Liver (tissue), 9 donors: ENCODE results near the gene AGPAT2. TPM values are rescaled to one million over a fixed set of nuclear protein-coding genes. Genes with fewer than 3 reads are reported as not detected.
A peak's percentile ranks its signal among the peaks of the same experiment; 100 is the strongest.

ENCODE experiments used
- DNase-seq: peaks from one replicate; pipeline ENCODE4 v3.0.0-alpha.2; 2017; ENCODE audit warnings: low spot score
- H3K27ac ChIP-seq, 2 donors: one replicate each; pipeline ENCODE4 v1.7.0; 2013; ENCODE audit warnings: inconsistent platforms in 2 of 2, low read length in 2 of 2, control low read depth in 1 of 2, low read depth in 1 of 2, mild to moderate bottlenecking in 1 of 2
- H3K27me3 ChIP-seq, 4 donors: one replicate each; pipeline versions ENCODE4 v1.6.1 to v1.7.0; 2013; ENCODE audit warnings: low read length in 3 of 4, inconsistent platforms in 1 of 4, mild to moderate bottlenecking in 1 of 4, moderate library complexity in 1 of 4; ENCODE audit not compliant: control insufficient read depth in 4 of 4, insufficient read depth in 4 of 4
- H3K36me3 ChIP-seq, 4 donors: one replicate each; pipeline versions ENCODE4 v1.6.1 to v1.7.0; 2013; ENCODE audit warnings: low read length in 3 of 4, mild to moderate bottlenecking in 3 of 4, low read depth in 1 of 4, moderate library complexity in 1 of 4; ENCODE audit not compliant: control insufficient read depth in 4 of 4, insufficient read depth in 3 of 4
- H3K4me1 ChIP-seq, 4 donors: one replicate each; pipeline versions ENCODE4 v1.6.1 to v1.7.0; 2013; ENCODE audit warnings: low read length in 3 of 4, mild to moderate bottlenecking in 3 of 4, moderate library complexity in 1 of 4; ENCODE audit not compliant: control insufficient read depth in 4 of 4, insufficient read depth in 4 of 4
- H3K4me3 ChIP-seq, 3 donors: one replicate each; pipeline versions ENCODE4 v1.6.1 to v1.7.0; 2013; ENCODE audit warnings: low read length in 3 of 3, control low read depth in 1 of 3, low read depth in 1 of 3, mild to moderate bottlenecking in 1 of 3
- H3K9ac ChIP-seq, 2 donors: one replicate each; pipeline ENCODE4 v1.7.0; 2013; ENCODE audit warnings: low read length in 2 of 2, mild to moderate bottlenecking in 2 of 2, moderate library complexity in 2 of 2, control low read depth in 1 of 2, low read depth in 1 of 2
- H3K9me3 ChIP-seq, 4 donors: one replicate each; pipeline versions ENCODE4 v1.6.1 to v1.7.0; 2013; ENCODE audit warnings: low read length in 3 of 4; ENCODE audit not compliant: control insufficient read depth in 4 of 4
- CTCF ChIP-seq: fragments of 150-350 bp; IDR thresholded peaks from 2 replicates; pipeline ENCODE4 v1.5.1; 2017; ENCODE audit warnings: improper control_type of control experiment, low read depth, low read length; ENCODE audit not compliant: missing input control
- FOXA1 ChIP-seq: IDR thresholded peaks from 2 replicates; pipeline ENCODE4 v1.6.1; 2016; ENCODE audit warnings: antibody characterized with exemption
- GABPA ChIP-seq, 2 donors: IDR thresholded peaks in 1 of 2; conservative IDR thresholded peaks in 1 of 2; 2 replicates each; pipeline ENCODE4 v1.6.1; 2016; ENCODE audit warnings: antibody characterized with exemption in 2 of 2, mild to moderate bottlenecking in 1 of 2, moderate library complexity in 1 of 2
- HNF4A ChIP-seq, 2 donors: conservative IDR thresholded peaks; 2 replicates each; pipeline ENCODE4 v1.6.1; 2016; ENCODE audit warnings: antibody characterized with exemption in 2 of 2, mild to moderate bottlenecking in 2 of 2
- HNF4G ChIP-seq: IDR thresholded peaks from 2 replicates; pipeline ENCODE4 v1.6.1; 2016; ENCODE audit warnings: antibody characterized with exemption
- JUND ChIP-seq, 2 donors: IDR thresholded peaks; 2 replicates each; pipeline ENCODE4 v1.6.1; 2016; ENCODE audit warnings: antibody characterized with exemption in 2 of 2
- RAD21 ChIP-seq, 2 donors: IDR thresholded peaks; 2 replicates each; pipeline ENCODE4 v1.6.1; 2016; ENCODE audit warnings: antibody characterized with exemption in 2 of 2, mild to moderate bottlenecking in 2 of 2
- RXRA ChIP-seq, 2 donors: IDR thresholded peaks; 2 replicates each; pipeline ENCODE4 v1.6.1; 2017 to 2018; ENCODE audit warnings: antibody characterized with exemption in 2 of 2, mild to moderate bottlenecking in 1 of 2
- SP1 ChIP-seq: IDR thresholded peaks from 2 replicates; pipeline ENCODE4 v1.6.1; 2018; ENCODE audit warnings: antibody characterized with exemption, mild to moderate bottlenecking
- TAF1 ChIP-seq: conservative IDR thresholded peaks from 2 replicates; pipeline ENCODE4 v1.6.1; 2016; ENCODE audit warnings: antibody characterized with exemption, mild to moderate bottlenecking
- YY1 ChIP-seq: IDR thresholded peaks from 2 replicates; pipeline ENCODE4 v1.6.1; 2016; ENCODE audit warnings: antibody characterized with exemption, mild to moderate bottlenecking
- ZBTB33 ChIP-seq: IDR thresholded peaks from 2 replicates; pipeline ENCODE4 v1.6.1; 2016; ENCODE audit warnings: antibody characterized with exemption
- WGBS: extraction: QIAGEN DNeasy Blood & Tissue Kit; methylation state at CpG from one replicate; pipeline ENCODE4 v1.1.7; 2013; 5-methylcytosine and 5-hydroxymethylcytosine counted together
- polyA plus RNA-seq, 2 donors: library from polyadenylated mRNA; stranded (reverse) in 1 of 2; unstranded in 1 of 2; fragments of 200-250 nt in 1 of 2; fragments of >200 nt in 1 of 2; fragmentation: Nextera tagmentation in 1 of 2; extraction: Ambion mirVana in 1 of 2; gene quantifications; one replicate each; pipeline versions ENCODE4 v1.2.1 to v1.2.3, GENCODE V29; 2013 to 2015
- total RNA-seq, 2 donors: library from RNA; depleted of rRNA; stranded (reverse); fragments of >200 nt; gene quantifications; one replicate each; pipeline ENCODE4 v1.2.3, GENCODE V29; 2014
- donor health status: healthy.
- donor health status: healthy.
- donor health status: healthy.
- donor health status: healthy.
- donor health status: healthy.

AGPAT2 gene
- total and polyA plus RNA-seq, 4 donors: 75.1 to 222 (median 212) TPM

DNA sequence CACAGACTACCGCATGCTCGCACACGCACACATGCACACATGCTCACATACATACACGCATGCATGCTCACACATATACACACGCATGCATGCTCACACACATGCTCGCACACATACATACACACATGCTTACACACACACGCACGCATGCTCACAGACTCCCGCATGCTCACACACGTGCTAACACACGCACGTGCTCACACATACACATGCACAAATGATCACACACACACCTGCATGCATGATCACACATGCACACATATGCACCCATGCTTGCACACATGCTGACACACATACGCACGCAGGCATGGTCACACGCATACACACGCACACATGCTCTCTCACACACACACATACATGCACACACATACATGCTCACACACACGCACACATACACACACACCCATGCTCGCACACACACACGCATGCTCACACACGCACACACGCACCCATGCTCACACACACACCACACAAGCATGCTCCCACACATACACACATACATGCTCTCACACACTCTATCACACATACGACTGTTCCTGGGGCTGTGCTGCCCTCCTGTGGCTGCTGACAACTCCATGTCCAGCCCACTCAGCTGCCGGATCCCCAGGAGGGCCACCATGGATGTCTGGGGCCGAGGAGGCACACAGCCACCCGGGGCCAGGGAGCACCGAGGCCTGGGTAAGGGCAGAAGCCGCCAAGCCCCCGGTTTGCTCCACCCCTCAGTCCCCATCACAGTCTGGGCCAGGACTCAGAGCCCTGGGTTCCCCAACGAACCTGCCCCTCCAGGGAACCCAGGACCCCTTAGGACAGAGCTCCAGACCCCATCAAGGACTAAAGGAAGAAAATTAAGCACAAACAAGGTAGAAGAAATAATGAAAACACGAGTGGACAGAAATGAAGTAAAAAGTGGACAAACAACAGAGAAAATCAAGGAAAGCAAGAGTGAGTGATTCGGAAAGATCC is 55.9 kb downstream of the AGPAT2 start:
- WGBS: 43% methylated on average over 31 of the region's 31 CpGs
- Histone ChIP-seq H3K4me1 (peaks cover 11 to 41% (median 27%) of the 10 kb centered on the region in 4 donors), H3K27ac (no peak overlapping the region), H3K36me3 (no peaks in the 10 kb centered on the region), H3K4me3 (no peak overlapping the region), H3K27me3 (no peaks in the 10 kb centered on the region), H3K9me3 (no peaks in the 10 kb centered on the region), H3K9ac (no peak overlapping the region)
- TF ChIP-seq CTCF (peak; percentile 85), RXRA (IDR thresholded peaks at IDR 0.05) (no peak), HNF4A (conservative IDR thresholded peaks at IDR 0.05) (no peak), RAD21 (IDR thresholded peaks at IDR 0.05) (peak; percentile 95 to 99), TAF1 (no peak)
- peak; percentile 77 for DNase-seq

- H3K27ac ChIP-seq: no peak overlapping the region
- no peak overlapping the region for H3K4me3 ChIP-seq
- 54% methylated on average over 12 of the region's 12 CpGs for WGBS
- TF ChIP-seq SP1: no peak
- TF ChIP-seq TAF1: no peak
- no peak for TF ChIP-seq GABPA (IDR thresholded peaks at IDR 0.05 in 1 of 2, conservative IDR thresholded peaks at IDR 0.05 in 1 of 2)
- TF ChIP-seq HNF4A (conservative IDR thresholded peaks at IDR 0.05): no peak
- no peak for TF ChIP-seq FOXA1
- TF ChIP-seq ZBTB33: no peak
- no peak for TF ChIP-seq JUND (IDR thresholded peaks at IDR 0.05)
- no peak for TF ChIP-seq HNF4G
- no peak for TF ChIP-seq YY1
- H3K9ac ChIP-seq: no peak overlapping the region
- H3K27me3 ChIP-seq: no peaks in the 10 kb centered on the region
- no peaks in the 10 kb centered on the region for H3K36me3 ChIP-seq
- no peak for DNase-seq
- H3K4me1 ChIP-seq: peaks cover 16 to 48% (median 34%) of the 10 kb centered on the region in 4 donors
- no peaks in the 10 kb centered on the region for H3K9me3 ChIP-seq
These were observed 56.6 kb downstream of the AGPAT2 start for GRCh38 chr9:136630662-136630992.
